Measurements from ENCODE around the gene FBXL19.

- TF ChIP-seq, protein P1, sequence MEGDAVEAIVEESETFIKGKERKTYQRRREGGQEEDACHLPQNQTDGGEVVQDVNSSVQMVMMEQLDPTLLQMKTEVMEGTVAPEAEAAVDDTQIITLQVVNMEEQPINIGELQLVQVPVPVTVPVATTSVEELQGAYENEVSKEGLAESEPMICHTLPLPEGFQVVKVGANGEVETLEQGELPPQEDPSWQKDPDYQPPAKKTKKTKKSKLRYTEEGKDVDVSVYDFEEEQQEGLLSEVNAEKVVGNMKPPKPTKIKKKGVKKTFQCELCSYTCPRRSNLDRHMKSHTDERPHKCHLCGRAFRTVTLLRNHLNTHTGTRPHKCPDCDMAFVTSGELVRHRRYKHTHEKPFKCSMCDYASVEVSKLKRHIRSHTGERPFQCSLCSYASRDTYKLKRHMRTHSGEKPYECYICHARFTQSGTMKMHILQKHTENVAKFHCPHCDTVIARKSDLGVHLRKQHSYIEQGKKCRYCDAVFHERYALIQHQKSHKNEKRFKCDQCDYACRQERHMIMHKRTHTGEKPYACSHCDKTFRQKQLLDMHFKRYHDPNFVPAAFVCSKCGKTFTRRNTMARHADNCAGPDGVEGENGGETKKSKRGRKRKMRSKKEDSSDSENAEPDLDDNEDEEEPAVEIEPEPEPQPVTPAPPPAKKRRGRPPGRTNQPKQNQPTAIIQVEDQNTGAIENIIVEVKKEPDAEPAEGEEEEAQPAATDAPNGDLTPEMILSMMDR (IDR thresholded peaks at IDR 0.05): no peak
- TF ChIP-seq POLR2AphosphoS5 (IDR thresholded peaks at IDR 0.05; ENCODE audit: insufficient read depth in 1 of 2, low read depth in 1 of 2) (no peak), POLR2A (IDR thresholded peaks at IDR 0.05) (no peak)
Measured at GRCh38 chr16:30992931-30993816, 69.8 kb downstream of the FBXL19 start.

Data from vagina (tissue), 2 donors.